HG03354 (cell line): ENCODE measurements around the gene ZBTB42.
"Not testable (repeated sequence)": the region's sequence is repeated elsewhere in the genome, so short reads cannot be mapped to it uniquely, and the experiment has no call there.

Experiments used
- ATAC-seq: cut with Tn5 transposase; IDR thresholded peaks from one replicate; pipeline ENCODE4 v1.9.1; 2021; ENCODE audit warnings: mild to moderate bottlenecking; ENCODE audit not compliant: unreplicated experiment, poor library complexity, severe bottlenecking

Gene ZBTB42

DNA sequence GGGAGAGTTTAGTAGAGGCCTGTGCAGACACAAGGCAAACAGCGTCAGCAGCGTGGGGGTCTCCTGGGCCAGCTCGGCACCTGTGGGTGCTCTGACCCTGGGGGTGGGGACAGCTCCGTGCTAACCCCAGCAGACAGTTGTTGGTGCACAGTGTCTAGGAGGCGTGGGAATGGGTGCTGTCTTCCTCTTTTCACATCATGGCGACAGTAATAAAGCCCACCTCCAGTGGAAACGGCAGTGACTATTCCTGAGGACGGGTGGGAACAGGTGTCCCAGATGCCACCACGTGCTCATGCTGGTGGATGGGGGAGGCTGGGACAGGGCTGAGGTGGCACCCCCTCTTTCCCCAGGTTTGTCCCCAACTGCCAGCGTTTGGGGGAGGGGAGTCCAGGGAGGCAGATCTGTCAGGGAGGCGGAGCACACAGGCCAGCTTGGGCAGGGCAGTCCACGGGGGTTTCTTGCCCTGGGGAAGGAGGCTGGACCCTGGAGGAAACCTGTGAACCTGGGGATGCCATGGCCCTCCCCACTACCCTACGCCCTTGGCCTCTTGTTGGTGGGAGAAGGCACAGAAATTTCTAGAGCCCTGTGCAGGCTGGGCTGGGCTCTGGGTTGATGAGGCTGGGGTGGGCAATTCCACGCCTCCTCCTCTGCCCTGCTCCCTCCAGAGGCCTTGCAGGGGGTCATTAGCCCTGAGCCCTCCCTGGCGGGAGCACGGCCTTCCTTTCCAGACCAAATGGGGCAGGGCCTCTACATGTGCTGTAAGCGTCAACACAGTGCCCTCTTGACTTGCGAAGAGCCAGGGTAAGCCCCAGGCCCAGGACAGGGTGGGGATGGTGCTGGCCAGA is 3.8 kb downstream of the ZBTB42 start:
- no peak for ATAC-seq

GRCh38 chr14:104805326-104805678 is 4.4 kb downstream of the ZBTB42 start:
- no peak for ATAC-seq

- ATAC-seq = no peak
These were observed 5.2 kb downstream of the ZBTB42 start for GRCh38 chr14:104805941-104806624.

DNA sequence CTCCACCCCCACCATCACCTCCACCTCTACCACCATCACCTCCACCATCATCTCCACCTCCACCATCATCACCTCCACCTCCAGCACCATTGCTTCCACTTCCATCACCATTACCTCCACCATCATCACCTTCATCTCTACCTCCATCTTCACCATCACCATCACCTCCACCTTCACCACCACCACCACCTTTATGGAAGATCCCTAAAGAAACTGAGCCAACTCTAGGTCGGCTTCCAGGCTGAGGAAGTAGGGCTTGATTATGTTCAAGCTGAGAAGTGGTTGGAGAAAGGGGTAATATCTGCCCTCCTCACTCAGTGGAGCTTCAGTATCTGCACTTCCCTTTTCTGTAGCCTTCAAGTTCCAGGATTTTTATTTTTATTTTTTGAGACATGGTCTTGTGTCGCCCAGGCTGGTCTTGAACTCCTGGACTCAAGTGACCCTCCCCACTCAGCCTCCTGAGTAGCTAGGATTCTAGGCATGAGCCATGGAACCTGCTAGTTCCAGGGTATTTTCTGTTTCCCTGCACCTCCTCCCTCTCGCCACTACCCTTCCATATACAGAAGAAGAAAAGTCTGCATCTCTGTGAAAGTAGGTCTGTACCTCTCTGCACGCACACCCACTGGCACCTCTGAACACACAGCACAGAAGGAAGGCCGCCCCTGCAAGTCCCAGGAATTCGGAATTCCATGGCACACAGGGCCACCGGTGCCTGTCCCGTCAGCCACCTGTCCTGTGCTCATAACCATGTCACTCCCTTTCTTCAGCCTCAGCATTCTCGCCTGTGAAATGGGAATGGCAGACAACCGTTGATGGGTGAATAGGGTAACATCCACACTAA is 5.9 kb downstream of the ZBTB42 start:
- ATAC-seq = no peak

DNA sequence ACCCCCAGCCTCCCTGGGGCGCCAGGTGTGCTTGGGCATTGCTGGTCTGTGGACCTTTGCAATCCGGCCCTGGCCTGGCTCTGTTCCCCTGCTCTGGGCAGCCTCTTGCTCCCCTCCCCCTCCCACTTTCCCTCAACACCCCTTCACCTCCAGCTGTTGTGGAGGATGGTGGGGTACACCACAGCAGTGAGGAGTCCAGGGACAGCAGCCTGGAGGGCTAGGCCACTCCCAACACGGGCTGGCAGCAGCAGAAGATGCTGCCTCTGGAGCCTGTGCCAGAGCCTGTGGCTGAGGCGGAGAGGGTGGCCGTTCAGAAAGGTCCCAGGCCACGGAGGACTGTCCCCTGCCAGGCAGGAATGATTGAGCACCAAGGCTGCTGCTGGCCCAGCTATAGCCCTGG is 7.6 kb downstream of the ZBTB42 start:
- no peak for ATAC-seq

- ATAC-seq = no peak
These were observed 9.4 kb downstream of the ZBTB42 start for GRCh38 chr14:104810316-104810715.

DNA sequence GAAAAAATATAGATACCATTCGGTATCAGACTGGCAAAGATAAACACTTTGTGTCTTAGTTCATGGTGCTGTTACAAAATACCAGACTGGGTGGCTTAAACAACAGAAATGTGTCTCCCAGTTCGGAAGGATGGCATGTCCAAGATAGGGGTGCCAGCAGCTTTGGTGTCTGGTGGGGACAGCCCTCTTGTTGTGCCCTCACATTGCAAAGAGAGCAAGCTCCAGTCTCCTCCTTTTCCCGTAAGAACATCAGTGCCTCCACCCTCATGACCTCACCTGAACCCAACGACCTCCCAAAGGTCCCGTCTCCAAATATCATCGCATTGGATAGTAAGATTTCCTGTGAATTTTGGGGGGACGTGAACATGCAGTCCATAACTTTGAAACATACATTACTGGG is 12.4 kb downstream of the ZBTB42 start:
- ATAC-seq = no peak

- ATAC-seq = not testable (repeated sequence)
These were observed 13.8 kb downstream of the ZBTB42 start for GRCh38 chr14:104814701-104815100.

- peak; percentile 15 for ATAC-seq
These were observed 15.6 kb downstream of the ZBTB42 start for GRCh38 chr14:104816616-104816884.

DNA sequence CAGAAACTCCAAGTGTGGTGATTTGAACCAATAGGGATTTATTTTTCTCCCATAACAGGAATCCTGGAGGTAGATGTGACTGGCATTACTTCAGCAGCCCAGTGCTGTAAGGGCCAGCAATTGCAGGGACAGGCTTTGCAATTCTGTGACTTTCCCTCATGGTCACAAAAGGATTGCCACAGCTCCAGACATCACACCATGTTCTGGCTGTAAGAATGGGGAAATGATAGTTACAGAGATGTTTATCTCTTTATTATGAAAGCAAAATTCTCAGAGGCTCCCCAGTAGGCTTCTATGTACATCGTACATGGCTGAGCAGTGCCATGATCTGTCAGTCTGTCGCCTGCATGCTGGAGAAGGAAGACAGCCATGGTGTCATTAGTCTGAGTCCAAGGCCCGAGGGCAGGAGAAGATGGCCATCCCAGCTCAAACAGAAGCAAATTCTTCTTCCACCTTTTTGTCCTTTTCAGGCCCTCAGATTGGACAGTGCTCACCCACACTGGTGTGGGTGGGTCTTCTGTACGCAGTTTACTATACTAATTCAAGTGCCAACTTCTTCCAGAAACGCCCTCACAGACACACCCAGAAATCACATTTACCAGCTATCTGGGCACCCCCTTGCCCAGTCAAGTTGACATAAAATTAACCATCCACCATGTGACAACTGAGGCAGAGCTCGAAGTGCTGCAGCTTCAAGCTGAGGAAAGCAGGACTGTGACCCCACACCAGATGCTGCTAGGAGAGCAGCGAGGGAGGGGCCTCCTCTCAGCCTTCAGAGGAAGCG is 17.2 kb downstream of the ZBTB42 start:
- no peak for ATAC-seq

DNA sequence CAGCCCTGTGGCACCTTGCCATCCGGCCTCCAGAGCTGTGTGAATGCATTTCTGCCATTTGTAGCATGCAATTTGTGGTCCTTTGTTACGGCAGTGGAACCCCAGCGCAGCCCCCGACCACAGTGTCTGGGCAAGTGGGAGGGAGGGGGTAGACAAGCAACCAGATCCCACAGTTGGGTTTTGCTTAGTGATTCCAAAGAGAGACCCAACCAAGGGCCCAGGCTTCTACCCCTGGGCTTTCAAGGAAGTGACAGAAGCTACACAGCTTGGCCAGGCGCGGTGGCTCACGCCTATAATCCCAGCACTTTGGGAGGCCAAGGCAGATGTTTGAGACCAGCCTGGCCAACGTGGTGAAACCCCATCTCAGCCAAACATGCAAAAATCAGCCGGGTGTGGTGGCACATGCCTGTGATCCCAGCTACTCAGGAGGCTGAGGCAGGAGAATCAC is 17.8 kb downstream of the ZBTB42 start:
- no peak for ATAC-seq

DNA sequence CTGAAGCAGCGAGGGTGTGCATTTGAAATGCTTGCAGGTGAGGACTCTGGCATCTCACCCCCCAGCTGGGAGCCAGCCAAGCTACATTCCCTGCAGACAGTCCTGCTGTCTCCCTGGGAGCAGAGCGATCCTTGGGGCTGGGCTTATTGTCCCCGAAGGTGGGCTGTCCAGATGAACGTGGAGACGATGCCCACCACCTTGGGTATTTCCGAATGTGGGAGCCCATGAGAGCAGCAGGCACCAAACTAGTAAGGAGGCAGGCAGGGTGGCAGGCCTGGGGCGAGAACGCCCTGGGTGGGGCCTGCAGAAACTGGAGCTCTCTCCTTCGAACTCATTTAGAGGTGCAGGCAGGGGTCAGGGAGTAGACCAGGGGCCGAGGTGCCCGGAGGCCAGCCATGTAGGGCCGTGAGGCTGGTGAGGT is 18.5 kb downstream of the ZBTB42 start:
- no peak for ATAC-seq

GRCh38 chr14:104820669-104821228 is 19.8 kb downstream of the ZBTB42 start:
- no peak for ATAC-seq

DNA sequence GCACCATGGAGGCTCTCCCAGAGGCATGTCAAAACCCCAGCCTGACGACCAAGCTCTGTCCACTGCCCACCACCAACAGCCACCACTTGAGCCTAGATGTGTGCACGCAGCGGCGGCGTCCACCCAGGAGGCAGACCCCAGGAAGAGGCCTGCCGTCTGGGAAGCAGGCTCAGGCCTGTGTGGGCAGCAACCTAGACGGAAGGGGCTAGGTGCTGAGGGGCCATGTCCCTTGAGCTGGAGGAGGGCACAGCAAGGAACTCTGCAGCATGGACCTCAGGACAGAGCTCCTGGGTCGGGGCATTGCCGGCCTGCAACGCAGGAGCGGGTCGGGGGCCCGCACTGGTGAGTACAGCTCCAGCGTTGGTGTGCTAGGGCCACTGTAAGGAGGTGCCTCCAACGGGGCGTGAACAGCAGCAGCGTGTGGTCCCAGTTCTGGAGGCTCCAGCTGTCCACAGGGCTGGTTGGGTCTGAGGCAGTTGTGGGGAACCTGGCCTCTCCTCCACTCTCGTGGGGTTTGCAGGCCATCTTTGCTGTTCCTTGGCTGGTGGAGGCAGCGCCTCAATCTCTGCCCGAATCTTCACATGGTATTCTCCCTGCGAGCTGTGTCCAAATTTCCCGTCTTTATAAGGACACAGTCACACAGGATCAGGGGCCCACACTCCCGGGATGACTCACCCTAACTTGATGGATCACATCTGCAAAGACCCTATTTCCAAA is 20.5 kb downstream of the ZBTB42 start:
- ATAC-seq = no peak

DNA sequence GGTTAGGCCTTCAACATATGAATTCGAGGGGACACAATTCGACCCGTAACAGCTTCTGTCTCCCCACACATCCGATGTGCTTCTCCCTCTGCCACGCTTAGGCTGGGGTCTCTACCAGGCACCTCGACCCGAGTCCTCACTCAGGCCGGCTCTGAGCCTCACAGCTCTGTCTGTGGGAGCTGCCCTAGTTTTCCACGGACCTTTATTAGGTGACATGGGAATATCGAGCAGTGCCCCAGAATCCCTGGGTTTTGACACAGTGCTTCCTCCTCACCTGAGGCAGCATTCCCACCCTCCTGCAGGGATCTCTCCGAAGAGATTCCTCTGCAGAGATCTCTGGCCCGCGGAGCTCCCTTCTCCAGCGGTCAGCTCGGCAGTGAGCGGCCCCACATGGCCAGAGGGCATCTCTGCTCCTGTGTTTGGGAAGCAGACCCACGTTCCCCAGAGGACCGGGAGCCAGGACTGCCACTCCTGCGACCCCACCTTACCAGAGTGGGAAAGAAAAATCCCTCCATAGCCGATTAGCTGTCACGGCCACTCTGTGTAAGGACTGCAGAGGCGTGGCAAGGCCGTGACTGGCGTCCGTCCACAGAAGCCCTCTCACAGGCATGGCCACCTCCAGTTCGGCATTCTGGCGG is 21.2 kb downstream of the ZBTB42 start:
- no peak for ATAC-seq

DNA sequence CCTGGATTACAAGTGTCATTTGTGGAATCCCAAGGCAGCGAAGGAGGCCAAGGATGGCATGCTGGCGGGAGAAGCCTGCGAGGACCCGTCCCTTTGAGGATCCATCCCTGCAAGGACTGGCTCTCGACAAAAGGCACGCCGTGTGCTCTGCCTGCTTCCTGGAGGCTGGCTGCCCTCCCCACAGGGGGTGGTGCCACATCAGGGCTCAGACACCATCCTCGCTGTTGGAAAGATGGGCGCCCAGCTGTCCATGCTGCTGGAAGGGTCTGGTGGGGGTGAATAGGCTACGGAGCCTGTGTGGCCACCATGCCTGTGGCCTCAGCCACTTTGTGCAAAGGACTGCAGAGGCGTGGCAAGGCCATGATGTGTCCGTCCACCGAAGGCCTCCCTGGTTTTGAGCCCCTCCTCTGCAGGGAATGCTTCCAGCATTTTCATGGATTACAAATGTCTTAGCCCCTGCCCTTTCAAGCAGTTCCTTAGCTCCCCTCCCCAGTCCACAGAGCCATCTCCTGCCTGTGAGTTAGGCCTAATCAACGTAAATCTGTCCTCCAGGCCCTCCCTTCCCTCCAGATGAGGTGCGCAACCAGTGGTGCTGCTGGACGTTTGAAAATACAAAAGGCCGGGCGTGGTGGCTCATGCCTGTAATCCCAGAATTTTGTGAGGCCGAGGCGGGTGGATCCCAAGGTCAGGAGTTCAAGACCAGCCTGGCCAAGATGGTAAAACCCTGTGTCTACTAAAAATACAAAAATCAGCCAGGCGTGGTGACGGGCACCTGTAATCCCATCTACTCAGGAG is 22.1 kb downstream of the ZBTB42 start:
- no peak for ATAC-seq

DNA sequence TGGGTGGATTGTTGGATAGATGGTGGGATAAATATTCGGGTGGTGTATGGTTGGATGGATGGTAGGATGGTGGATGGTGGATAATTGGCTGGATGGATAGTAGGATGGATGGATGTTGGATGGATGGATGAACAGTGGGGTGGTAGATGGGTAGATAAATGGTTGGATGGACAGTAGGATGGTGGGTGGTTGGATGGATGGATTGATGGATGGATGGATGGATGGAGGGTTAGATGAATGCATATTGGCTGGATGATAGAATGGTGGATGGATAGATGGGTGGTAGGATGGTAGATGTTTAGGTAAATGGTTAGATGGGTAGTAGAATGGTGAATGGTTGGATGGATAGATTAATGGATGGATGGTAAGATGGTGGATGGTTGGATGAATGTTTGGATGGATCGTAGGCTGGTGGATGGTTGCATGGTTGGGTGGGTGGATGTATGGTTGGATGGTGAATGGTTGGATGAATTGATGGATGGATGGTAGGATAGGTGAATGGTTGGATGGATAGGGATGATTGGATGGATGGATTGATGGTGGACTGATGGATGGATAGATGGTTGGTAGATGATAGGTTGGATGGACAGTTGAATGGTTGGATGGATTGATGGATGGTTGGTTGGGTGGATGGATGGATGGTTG is 23.6 kb downstream of the ZBTB42 start:
- no peak for ATAC-seq
